SK-N-SH (cell line): ENCODE measurements around the gene MYH15. TPM values are rescaled to one million over a fixed set of nuclear protein-coding genes. Genes with fewer than 3 reads are reported as not detected.

Experiments
- CTCF ChIA-PET: fragments of 300-600, 350-600 bp; formaldehyde crosslinking; extraction: SDS; loops from one replicate; lab custom pipeline; 2021; lab: Yijun Ruan, JAX
- POLR2A ChIA-PET: fragments of 350-600 bp; sonication (Branson Sonifier 250); formaldehyde crosslinking; extraction: SDS; loops from one replicate; lab custom pipeline; 2020; ENCODE audit warnings: antibody characterized with exemption, inconsistent platforms; lab: Yijun Ruan, JAX
- DNase-seq: peaks from one replicate; pipeline ENCODE4 v3.0.0; 2012
- H2AFZ ChIP-seq: fragments of 200-600 bp; sonication (generic); 2 replicates; pipeline ENCODE4 v1.8.1; 2016; ENCODE audit warnings: antibody characterized with exemption, mild to moderate bottlenecking, low read depth
- H3F3A ChIP-seq: fragments of 200-600 bp; sonication (generic); replicated peaks from 2 replicates; pipeline ENCODE3; 2016; ENCODE audit warnings: antibody characterized with exemption, mild to moderate bottlenecking; ENCODE audit not compliant: insufficient read depth
- H3K27ac ChIP-seq, 2 experiments: fragments of 200-500 bp in 1 of 2; fragments of 200-600 bp in 1 of 2; sonication (Bioruptor generic) in 1 of 2; sonication (generic), shearing (Covaris generic) in 1 of 2; 2 replicates each; pipeline versions ENCODE4 v1.5.1 to v1.6.1; 2014 to 2016; ENCODE audit warnings: low read depth in 2 of 2, inconsistent platforms in 1 of 2, low read length in 1 of 2, mild to moderate bottlenecking in 1 of 2, mixed read lengths in 1 of 2
- H3K27me3 ChIP-seq: fragments of 200-600 bp; sonication (generic), shearing (Covaris generic); 2 replicates; pipeline ENCODE4 v1.6.1; 2016; ENCODE audit warnings: mixed run types; ENCODE audit not compliant: insufficient read depth
- H3K36me3 ChIP-seq, 2 experiments: fragments of 200-500 bp in 1 of 2; fragments of 200-600 bp in 1 of 2; sonication (Bioruptor generic) in 1 of 2; sonication (generic) in 1 of 2; replicated peaks in 1 of 2; 2 replicates each; pipeline versions ENCODE3 to v1.5.1; 2014 to 2016; ENCODE audit warnings: low read length in 1 of 2, mild to moderate bottlenecking in 1 of 2; ENCODE audit not compliant: insufficient read depth in 2 of 2, control insufficient read depth in 1 of 2
- H3K4me1 ChIP-seq, 2 experiments: fragments of 200-500 bp in 1 of 2; fragments of 200-600 bp in 1 of 2; sonication (Bioruptor generic) in 1 of 2; sonication (generic), shearing (Covaris generic) in 1 of 2; 2 replicates each; pipeline versions ENCODE4 v1.5.1 to v1.6.1; 2014 to 2016; ENCODE audit warnings: low read depth in 1 of 2, low read length in 1 of 2, mixed run types in 1 of 2; ENCODE audit not compliant: insufficient read depth in 2 of 2, control insufficient read depth in 1 of 2
- H3K4me2 ChIP-seq: fragments of 200-600 bp; sonication (generic), shearing (Covaris generic); 2 replicates; pipeline ENCODE4 v1.6.1; 2017; ENCODE audit warnings: mixed run types
- H3K4me3 ChIP-seq, 2 experiments: fragments of 200-500 bp in 1 of 2; fragments of 200-600 bp in 1 of 2; sonication (Bioruptor generic) in 1 of 2; sonication (generic), shearing (Covaris generic) in 1 of 2; 2 replicates each; pipeline versions ENCODE4 v1.5.1 to v1.8.1; 2014 to 2016; ENCODE audit warnings: low read depth in 2 of 2, inconsistent platforms in 1 of 2, low read length in 1 of 2, mild to moderate bottlenecking in 1 of 2, mixed read lengths in 1 of 2, moderate library complexity in 1 of 2
- H3K79me2 ChIP-seq: fragments of 200-600 bp; sonication (generic); 2 replicates; pipeline ENCODE4 v1.8.1; 2017; ENCODE audit warnings: mild to moderate bottlenecking; ENCODE audit not compliant: insufficient read depth
- H3K9ac ChIP-seq: fragments of 200-600 bp; sonication (generic); 2 replicates; pipeline ENCODE4 v1.6.1; 2017; ENCODE audit warnings: mixed run types
- H3K9me2 ChIP-seq: fragments of 200-600 bp; sonication (generic); 2 replicates; pipeline ENCODE4 v1.6.1; 2017; ENCODE audit warnings: mixed run types
- H3K9me3 ChIP-seq: fragments of 200-600 bp; sonication (generic); 2 replicates; pipeline ENCODE4 v1.6.1; 2017; ENCODE audit warnings: mixed run types, mild to moderate bottlenecking, moderate library complexity
- H4K20me1 ChIP-seq: fragments of 200-600 bp; sonication (generic); 2 replicates; pipeline ENCODE4 v1.6.1; 2017; ENCODE audit warnings: mild to moderate bottlenecking, mixed run types; ENCODE audit not compliant: insufficient read depth
- EP300 ChIP-seq, 2 experiments: IDR thresholded peaks; 2 replicates each; pipeline versions ENCODE4 v1.4.0 to v1.6.1; 2012; ENCODE audit warnings: borderline replicate concordance in 1 of 2, low read depth in 1 of 2, low read length in 1 of 2
- EZH2phosphoT487 ChIP-seq: fragments of 200-600 bp; sonication (generic); IDR thresholded peaks from 2 replicates; pipeline ENCODE4 v1.6.1; 2017; ENCODE audit warnings: low read depth, mixed run types, mild to moderate bottlenecking, antibody characterized with exemption, moderate library complexity, borderline replicate concordance
- FOSL2 ChIP-seq: IDR thresholded peaks from 2 replicates; pipeline ENCODE4 v1.4.0; 2012; ENCODE audit warnings: low read depth, mild to moderate bottlenecking, moderate library complexity, borderline replicate concordance
- FOXJ3 ChIP-seq: sonication (generic); formaldehyde crosslinking; IDR thresholded peaks from 2 replicates; pipeline ENCODE4 v1.5.1; 2020; ENCODE audit warnings: mild to moderate bottlenecking, missing genetic modification reagents
- FOXM1 ChIP-seq: IDR thresholded peaks from 2 replicates; pipeline ENCODE4 v1.4.0; 2012; ENCODE audit warnings: low read depth, mild to moderate bottlenecking
- GABPA ChIP-seq: IDR thresholded peaks from 2 replicates; pipeline ENCODE4 v1.4.0; 2012; ENCODE audit warnings: low read depth, mild to moderate bottlenecking
- MEF2A ChIP-seq: IDR thresholded peaks from 2 replicates; pipeline ENCODE4 v1.4.0; 2012; ENCODE audit warnings: low read depth, borderline replicate concordance
- MXI1 ChIP-seq: IDR thresholded peaks from 2 replicates; pipeline ENCODE4 v1.6.1; 2012; ENCODE audit warnings: mild to moderate bottlenecking, low read depth, low read length, improper control_type of control experiment
- NRF1 ChIP-seq: IDR thresholded peaks from 2 replicates; pipeline ENCODE4 v1.6.1; 2012; ENCODE audit warnings: low read depth, mild to moderate bottlenecking, low read length
- RFX5 ChIP-seq: IDR thresholded peaks from 2 replicates; pipeline ENCODE4 v1.6.1; 2012; ENCODE audit warnings: mild to moderate bottlenecking, improper control_type of control experiment, low read length
- SMC3 ChIP-seq: IDR thresholded peaks from 2 replicates; pipeline ENCODE4 v1.6.1; 2012; ENCODE audit warnings: low read depth, low read length, improper control_type of control experiment
- TCF12 ChIP-seq: IDR thresholded peaks from 2 replicates; pipeline ENCODE4 v1.4.0; 2012
- USF2 ChIP-seq: fragments of 150-350 bp; IDR thresholded peaks from 2 replicates; pipeline ENCODE4 v1.6.1; 2017; ENCODE audit warnings: antibody characterized with exemption, low read length, low read depth, borderline replicate concordance
- YY1 ChIP-seq: IDR thresholded peaks from 2 replicates; pipeline ENCODE4 v1.4.0; 2012; ENCODE audit warnings: low read depth, mild to moderate bottlenecking
- WGBS: methylation state at CpG from one replicate; pipeline ENCODE4 v1.1.6; 2017; ENCODE audit warnings: low lambda C conversion rate; 5-methylcytosine and 5-hydroxymethylcytosine counted together
- polyA plus RNA-seq, 3 experiments: library from polyadenylated mRNA; depleted of rRNA; stranded (reverse); fragments of >200 nt; gene quantifications; 2 replicates each; pipeline ENCODE4 v1.2.3, GENCODE V29; 2012

MYH15 gene
- polyA plus RNA-seq, 1 of the 3 experiments (the other 2 are of a cell fraction), result 2.1 TPM

GRCh38 chr3:108447096-108447847 is 63.1 kb downstream of the MYH15 start (continued):
- TF ChIP-seq FOXJ3, result no peak

- Histone ChIP-seq H3K36me3 (peaks cover 0 to 2% of the 10 kb centered on the region in 2 experiments), H3K4me2 (no peak overlapping the region), H4K20me1 (no peaks in the 10 kb centered on the region), H3K9me3 (peaks cover 9% of the 10 kb centered on the region; the same call in 1 of the 2 replicates), H3K4me3 (no peak overlapping the region), H3K27ac (peak overlapping the region in 1 of 2 experiments; percentile 97; a peak in 2 of 4 replicates), H3F3A (no peaks in the 10 kb centered on the region), H3K79me2 (no peaks in the 10 kb centered on the region), H3K9me2 (no peaks in the 10 kb centered on the region), H3K27me3 (no peaks in the 10 kb centered on the region), H3K9ac (no peak overlapping the region), H3K4me1 (peaks cover 13 to 24% of the 10 kb centered on the region in 2 experiments; a peak in 3 of 4 replicates), H2AFZ (no peak overlapping the region)
- WGBS, result 74% methylated on average over 2 of the region's 2 CpGs
- no peak for DNase-seq
- POLR2A ChIA-PET, result interaction anchor here (1.1 kb wide), 1 partner anchor 14 kb away, joined by 4 read pairs; no protein-coding TSS in a partner anchor
- CTCF ChIA-PET, result interaction anchor here (1.1 to 4.0 kb wide), 8 partner anchors 9 to 515 kb away, joined by 3 to 35 read pairs (median 4); no protein-coding TSS in a partner anchor
- TF ChIP-seq GABPA (no peak), USF2 (no peak), EZH2phosphoT487 (no peak), TCF12 (no peak), RFX5 (no peak), MEF2A (no peak), MXI1 (no peak), EP300 (IDR thresholded peaks at IDR 0.05; ENCODE audit: borderline replicate concordance in 1 of 2, low read depth in 1 of 2, low read length in 1 of 2) (no peak), NRF1 (no peak), FOXM1 (no peak), SMC3 (no peak)
- TF ChIP-seq, all 33 proteins: peak for 0
Measured at GRCh38 chr3:108442281-108442680, 68.1 kb downstream of the MYH15 start.

GRCh38 chr3:108441518-108441917 is 68.9 kb downstream of the MYH15 start:
- peaks cover 1% of the 10 kb centered on the region; the same call in 1 of the 2 replicates for H3K9me3 ChIP-seq
- TF ChIP-seq EP300 (IDR thresholded peaks at IDR 0.05; ENCODE audit: borderline replicate concordance in 1 of 2, low read depth in 1 of 2, low read length in 1 of 2), result no peak; a peak in 1 of 4 replicates
- TF ChIP-seq NRF1, result no peak
- TF ChIP-seq FOSL2, result no peak
- TF ChIP-seq YY1, result no peak
- H3K4me1 ChIP-seq, result peaks cover 13 to 24% of the 10 kb centered on the region in 2 experiments; a peak in 3 of 4 replicates
- no peaks in the 10 kb centered on the region for H3K9me2 ChIP-seq
- H3K4me3 ChIP-seq, result no peak overlapping the region
- no peaks in the 10 kb centered on the region for H4K20me1 ChIP-seq
- ChIA-PET CTCF (interaction anchor here (0.8 to 4.0 kb wide), 12 partner anchors 11 to 514 kb away, joined by 3 to 35 read pairs (median 4); no protein-coding TSS in a partner anchor), POLR2A (interaction anchor here (0.8 to 1.1 kb wide), 3 partner anchors 13 to 52 kb away, joined by 3 to 4 read pairs (median 4); no protein-coding TSS in a partner anchor)
- peak overlapping the region; percentile 25 to 97; a peak in 3 of 4 replicates for H3K27ac ChIP-seq
- WGBS, result 43% methylated on average over 2 of the region's 2 CpGs
- DNase-seq, result no peak
- no peaks in the 10 kb centered on the region for H3K36me3 ChIP-seq
- H3K79me2 ChIP-seq, result no peaks in the 10 kb centered on the region
- H3F3A ChIP-seq, result no peaks in the 10 kb centered on the region
- no peak overlapping the region for H3K9ac ChIP-seq
- no peaks in the 10 kb centered on the region for H3K27me3 ChIP-seq
- H2AFZ ChIP-seq, result no peak overlapping the region
- H3K4me2 ChIP-seq, result peak overlapping the region; percentile 6; the same call in 1 of the 2 replicates
